K562 (cell line): ENCODE data around the gene ZFPM1. TPM values are rescaled to one million over a fixed set of nuclear protein-coding genes. Genes with fewer than 3 reads are reported as not detected.

ENCODE experiments used
- ATAC-seq: fragments of 200-7000 bp; cut with Tn5 transposase; 3 replicates; pipeline ENCODE4 v1.9.1; 2020; ENCODE audit warnings: moderate library complexity
- BruUV-seq: library from RNA; stranded (reverse); fragments of 400-500 nt; replicated peaks from 2 replicates; lab custom pipeline; 2021; lab: Mats Ljungman, UMichigan
- CTCF ChIA-PET: fragments of 300-600 bp; formaldehyde crosslinking; extraction: SDS; loops from one replicate; lab custom pipeline; 2021; ENCODE audit warnings: low intra/inter-chr PET ratio; lab: Yijun Ruan, JAX
- POLR2A ChIA-PET: fragments of 300-600, 350-650 bp; sonication (Branson Sonifier 250); formaldehyde crosslinking; extraction: SDS; loops from one replicate; lab custom pipeline; 2021; ENCODE audit warnings: antibody characterized with exemption, inconsistent platforms; lab: Yijun Ruan, JAX
- DNase-seq, 4 experiments: peaks; one replicate each; pipeline versions ENCODE4 v3.0.0 to v3.0.0-alpha.2; 2011 to 2018; ENCODE audit warnings: low spot score in 3 of 4, mixed read lengths in 3 of 4; ENCODE audit errors: extremely low read depth in 1 of 4
- FAIRE-seq: peaks from 2 replicates; lab custom pipeline; 2011; peaks lifted over from hg19 to GRCh38; lab: Jason Lieb, UNC
- H2AFZ ChIP-seq: 2 replicates; pipeline ENCODE4 v1.6.0; 2011; ENCODE audit warnings: low read depth, low read length, control low read depth, inconsistent platforms
- H3K27ac ChIP-seq: fragments of 200-600 bp; 3 replicates; pipeline ENCODE4 v1.8.0; 2011; ENCODE audit warnings: low read depth, mild to moderate bottlenecking, control low read depth, inconsistent platforms, low read length, moderate library complexity, mixed read lengths; ENCODE audit errors: extremely low read depth
- H3K27me3 ChIP-seq, 2 experiments: fragments of 300-600 bp in 1 of 2; 2 replicates in 1 of 2; 3 replicates in 1 of 2; pipeline versions ENCODE4 v1.6.0 to v1.8.0; 2011; ENCODE audit warnings: inconsistent platforms in 2 of 2, low read length in 2 of 2, mild to moderate bottlenecking in 1 of 2, mixed read lengths in 1 of 2, moderate library complexity in 1 of 2; ENCODE audit not compliant: control insufficient read depth in 2 of 2, insufficient read depth in 2 of 2
- H3K36me3 ChIP-seq: fragments of 300-600 bp; 3 replicates; pipeline ENCODE4 v1.8.0; 2011; ENCODE audit warnings: mild to moderate bottlenecking, low read length, inconsistent platforms; ENCODE audit not compliant: control insufficient read depth, insufficient read depth
- H3K4me1 ChIP-seq, 2 experiments: fragments of 200-600 bp in 1 of 2; replicated peaks in 1 of 2; 2 replicates in 1 of 2; 3 replicates in 1 of 2; pipeline versions ENCODE4 v1.5.1 to v1.8.0; 2011; ENCODE audit warnings: inconsistent platforms in 2 of 2, low read length in 2 of 2, mild to moderate bottlenecking in 1 of 2, mixed read lengths in 1 of 2, moderate library complexity in 1 of 2; ENCODE audit not compliant: control insufficient read depth in 2 of 2, insufficient read depth in 2 of 2
- H3K4me2 ChIP-seq: 2 replicates; pipeline ENCODE4 v1.6.1; 2011; ENCODE audit warnings: low read length, control low read depth, inconsistent platforms, mixed read lengths; ENCODE audit not compliant: insufficient read depth
- H3K4me3 ChIP-seq: fragments of 200-600 bp; sonication (generic), shearing (Covaris generic); 2 replicates; pipeline ENCODE4 v1.5.1; 2016; ENCODE audit warnings: control low read depth, inconsistent platforms
- H3K79me2 ChIP-seq: fragments of 200-600 bp; 3 replicates; pipeline ENCODE4 v1.8.0; 2011; ENCODE audit warnings: low read length, inconsistent platforms; ENCODE audit not compliant: control insufficient read depth, insufficient read depth
- H3K9ac ChIP-seq, 2 experiments: 2 replicates each; pipeline versions ENCODE4 v1.6.0 to v1.6.1; 2011; ENCODE audit warnings: low read depth in 2 of 2, low read length in 2 of 2, control low read depth in 1 of 2, inconsistent platforms in 1 of 2, mild to moderate bottlenecking in 1 of 2, mixed read lengths in 1 of 2; ENCODE audit not compliant: insufficient read depth in 1 of 2
- H3K9me1 ChIP-seq: one replicate; pipeline ENCODE4 v1.6.0; 2011; ENCODE audit warnings: inconsistent platforms, mild to moderate bottlenecking, low read length, moderate library complexity; ENCODE audit not compliant: control insufficient read depth, insufficient read depth
- H3K9me3 ChIP-seq: replicated peaks from 2 replicates; pipeline ENCODE4 v1.5.1; 2011; ENCODE audit warnings: low read depth, low read length, inconsistent platforms; ENCODE audit not compliant: control insufficient read depth, insufficient read depth
- H4K20me1 ChIP-seq: replicated peaks from 2 replicates; pipeline ENCODE4 v1.6.1; 2011; ENCODE audit warnings: low read length, inconsistent platforms, mixed read lengths; ENCODE audit not compliant: control insufficient read depth, insufficient read depth
- EGR1 ChIP-seq: fragments of 450-650 bp; conservative IDR thresholded peaks from 2 replicates; pipeline ENCODE4 v1.6.1; 2017; ENCODE audit warnings: mild to moderate bottlenecking
- ESRRA ChIP-seq: fragments of 450-650 bp; IDR thresholded peaks from 2 replicates; pipeline ENCODE4 v1.6.1; 2014; ENCODE audit warnings: low read depth, mild to moderate bottlenecking, moderate library complexity, borderline replicate concordance
- GTF2A2 ChIP-seq: IDR thresholded peaks from 2 replicates; pipeline ENCODE4 v1.6.1; 2016; ENCODE audit warnings: mild to moderate bottlenecking, missing genetic modification characterization, missing compliant biosample characterization
- GTF2E2 ChIP-seq: fragments of 200-800 bp; sonication (Bioruptor generic); IDR thresholded peaks from 2 replicates; pipeline ENCODE4 v1.6.1; 2016; ENCODE audit warnings: missing genetic modification characterization, missing compliant biosample characterization
- KAT2B ChIP-seq: IDR thresholded peaks from one replicate; pipeline ENCODE4 v1.6.1; 2012; ENCODE audit warnings: low read depth, mild to moderate bottlenecking, control low read depth, inconsistent platforms, low read length, moderate library complexity
- PTBP1 ChIP-seq: fragments of 200-400 bp; formaldehyde crosslinking; IDR thresholded peaks from 2 replicates; pipeline ENCODE4 v1.6.1; 2017; ENCODE audit warnings: low read depth, low read length
- RCOR1 ChIP-seq, 2 experiments: IDR thresholded peaks; 2 replicates each; pipeline ENCODE4 v1.6.1; 2012; ENCODE audit warnings: low read depth in 2 of 2, low read length in 2 of 2, borderline replicate concordance in 1 of 2, improper control_type of control experiment in 1 of 2
- RNF2 ChIP-seq: sonication (generic); IDR thresholded peaks from 2 replicates; pipeline ENCODE4 v1.6.1; 2016
- SETDB1 ChIP-seq: IDR thresholded peaks from one replicate; pipeline ENCODE4 v1.6.1; 2012; ENCODE audit warnings: low read length, control low read depth, inconsistent platforms
- SMARCA5 ChIP-seq: fragments of 450-650 bp; IDR thresholded peaks from 2 replicates; pipeline ENCODE4 v1.6.1; 2016
- SRSF3 ChIP-seq: fragments of 200-400 bp; formaldehyde crosslinking; IDR thresholded peaks from 2 replicates; pipeline ENCODE4 v1.6.1; 2016; ENCODE audit warnings: mild to moderate bottlenecking, low read length, moderate library complexity; ENCODE audit not compliant: insufficient read depth
- XRCC3 ChIP-seq: fragments of 450-650 bp; IDR thresholded peaks from 2 replicates; pipeline ENCODE4 v1.6.1; 2017; ENCODE audit warnings: mild to moderate bottlenecking, moderate library complexity
- ZNF143 ChIP-seq: sonication (generic); formaldehyde crosslinking; IDR thresholded peaks from 2 replicates; pipeline ENCODE4 v1.9.0; 2022; ENCODE audit warnings: mild to moderate bottlenecking, missing genetic modification reagents
- WGBS: fragments of 100-300 bp; shearing (Covaris generic); methylation state at CpG from one replicate; pipeline ENCODE4 v1.1.6; 2016; ENCODE audit warnings: low coverage, mixed read lengths; ENCODE audit not compliant: insufficient coverage; ENCODE audit errors: missing lambda C conversion rate; 5-methylcytosine and 5-hydroxymethylcytosine counted together
- in situ Hi-C: fragments of 300-500 bp; cut with MboI; formaldehyde crosslinking; loops from 4 replicates; pipeline ENCODE4 v1.15.0; 2018; ENCODE audit warnings: inconsistent platforms, mixed read lengths
- intact Hi-C: fragments of 100-400 bp; cut with micrococcal nuclease; formaldehyde crosslinking; loops from 2 replicates; pipeline ENCODE4 v1.14.2; 2022
- polyA plus RNA-seq, 8 experiments: library from polyadenylated mRNA; depleted of rRNA in 4 of 8; stranded (reverse) in 5 of 8; unstranded in 3 of 8; fragments of >200 nt; fragmentation: Nextera tagmentation in 2 of 8; fragmentation: Illumina TruSeq in 1 of 8; extraction: Ambion mirVana in 2 of 8; extraction: Trizol in 1 of 8; gene quantifications; 2 replicates each; pipeline versions ENCODE4 v1.2.1 to v1.2.3, GENCODE V29; 2011 to 2014; ENCODE audit warnings: inconsistent platforms in 1 of 8, missing spikeins in 1 of 8
- total RNA-seq, 7 experiments: library from RNA; depleted of rRNA in 6 of 7; stranded (reverse); fragments of >200 nt in 6 of 7; fragmentation: Illumina TruSeq in 2 of 7; extraction: Trizol in 2 of 7; gene quantifications; 2 replicates each; pipeline versions ENCODE4 v1.2.1 to v1.2.3, GENCODE V29; 2011 to 2021; ENCODE audit warnings: low replicate concordance in 1 of 7
- TF ChIP-seq, protein P1 (sequence below): fragments of 200-800 bp; sonication (Bioruptor generic); IDR thresholded peaks from 2 replicates; pipeline ENCODE4 v1.6.1; 2017; ENCODE audit warnings: missing genetic modification characterization, missing compliant biosample characterization
- TF ChIP-seq, protein P2 (sequence below): IDR thresholded peaks from 2 replicates; pipeline ENCODE4 v1.6.1; 2014; ENCODE audit warnings: antibody characterized with exemption
- TF ChIP-seq, protein P3 (sequence below): sonication (generic); formaldehyde crosslinking; IDR thresholded peaks from 2 replicates; pipeline ENCODE4 v1.8.0; 2022; ENCODE audit warnings: mild to moderate bottlenecking, missing genetic modification reagents
- TF ChIP-seq, protein P4 (sequence below): sonication (generic); formaldehyde crosslinking; IDR thresholded peaks from 2 replicates; pipeline ENCODE4 v1.8.0; 2023; ENCODE audit warnings: mild to moderate bottlenecking, missing genetic modification reagents

Gene ZFPM1
- total and polyA plus RNA-seq, 9 of the 15 experiments (the other 6 are each of a cell fraction or from before 2014, with no cell fraction given): 0.03 to 35.9 (median 1.4) TPM

DNA sequence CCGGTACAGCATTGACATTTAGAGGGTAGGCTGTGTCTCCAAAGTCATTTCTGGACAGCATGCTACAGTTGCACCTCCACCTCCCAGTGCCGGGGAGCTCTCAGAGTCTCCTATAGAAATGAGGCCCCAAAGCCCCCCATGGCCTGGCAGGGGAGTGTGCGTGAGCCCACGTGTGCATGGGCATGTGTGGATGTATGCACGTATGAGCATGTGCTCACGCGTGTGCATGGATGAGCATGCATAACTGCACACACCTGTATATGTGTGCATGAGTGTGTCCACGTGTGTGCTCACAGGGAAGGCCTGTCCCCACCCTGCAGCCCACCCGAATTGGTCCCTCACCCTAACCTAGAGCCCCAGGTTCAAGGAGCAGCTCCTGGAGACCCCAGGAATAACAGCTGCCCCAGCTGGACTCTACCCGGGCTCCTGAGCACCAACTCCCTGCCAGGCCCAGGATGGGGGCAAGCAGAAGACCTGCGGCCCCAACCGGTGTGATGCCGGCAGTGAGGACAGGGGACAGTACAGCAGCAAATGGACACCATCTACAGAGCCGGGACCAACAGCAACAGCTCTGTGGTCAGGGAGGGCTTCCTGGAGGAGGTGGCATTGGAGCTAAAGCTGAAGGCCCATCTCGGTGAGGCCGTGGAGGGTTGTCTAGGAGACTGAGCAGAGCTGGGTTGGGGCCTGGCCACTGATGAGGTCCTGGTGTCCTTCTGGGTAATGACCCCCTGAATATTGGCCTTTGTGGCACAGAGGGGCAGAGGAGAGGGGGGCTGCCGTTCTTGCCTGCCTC lies 35.2 kb upstream of the ZFPM1 start:
- WGBS: 17% methylated on average over 16 of the region's 17 CpGs
- Histone ChIP-seq H3K36me3 (no peaks in the 10 kb centered on the region), H2AFZ (no peak overlapping the region), H3K9ac (no peak overlapping the region), H3K79me2 (no peaks in the 10 kb centered on the region), H3K4me2 (no peak overlapping the region), H3K27me3 (peaks cover 0 to 53% of the 10 kb centered on the region in 2 experiments; a peak in 2 of 5 replicates), H4K20me1 (peaks cover 14% of the 10 kb centered on the region), H3K9me3 (no peaks in the 10 kb centered on the region), H3K27ac (no peak overlapping the region), H3K9me1 (no peaks in the 10 kb centered on the region), H3K4me1 (peaks cover 3 to 51% of the 10 kb centered on the region in 2 experiments; a peak in 3 of 5 replicates), H3K4me3 (no peak overlapping the region)
- ChIA-PET POLR2A (interaction anchor here (0.6 to 0.7 kb wide), 3 partner anchors 9 to 37 kb away, joined by 3 to 4 read pairs (median 3); no protein-coding TSS in a partner anchor), CTCF (interaction anchor here (0.6 kb wide), 1 partner anchor 605 kb away, joined by 3 read pairs; no protein-coding TSS in a partner anchor)
- no peak for FAIRE-seq
- BruUV-seq: no TSS peak
- ATAC-seq: no peak
- DNase-seq: no peak
- in situ Hi-C loops: no loop called here
- intact Hi-C loops: no loop called here
- TF ChIP-seq EGR1: no peak
- TF ChIP-seq, protein P1, sequence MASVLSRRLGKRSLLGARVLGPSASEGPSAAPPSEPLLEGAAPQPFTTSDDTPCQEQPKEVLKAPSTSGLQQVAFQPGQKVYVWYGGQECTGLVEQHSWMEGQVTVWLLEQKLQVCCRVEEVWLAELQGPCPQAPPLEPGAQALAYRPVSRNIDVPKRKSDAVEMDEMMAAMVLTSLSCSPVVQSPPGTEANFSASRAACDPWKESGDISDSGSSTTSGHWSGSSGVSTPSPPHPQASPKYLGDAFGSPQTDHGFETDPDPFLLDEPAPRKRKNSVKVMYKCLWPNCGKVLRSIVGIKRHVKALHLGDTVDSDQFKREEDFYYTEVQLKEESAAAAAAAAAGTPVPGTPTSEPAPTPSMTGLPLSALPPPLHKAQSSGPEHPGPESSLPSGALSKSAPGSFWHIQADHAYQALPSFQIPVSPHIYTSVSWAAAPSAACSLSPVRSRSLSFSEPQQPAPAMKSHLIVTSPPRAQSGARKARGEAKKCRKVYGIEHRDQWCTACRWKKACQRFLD: no peak
- peak; percentile 39; the same call in 1 of the 2 replicates for TF ChIP-seq SMARCA5
- no peak for TF ChIP-seq ZNF143 (CRISPR knock-in tag)
- 0 out of 4 replicates have a peak, but pooled peaks of 1 of the 2 experiments have one; percentile 26 for TF ChIP-seq RCOR1 (IDR thresholded peaks at IDR 0.05; ENCODE audit: borderline replicate concordance in 1 of 2, low read depth in 2 of 2, low read length in 2 of 2)
- TF ChIP-seq, protein P2, sequence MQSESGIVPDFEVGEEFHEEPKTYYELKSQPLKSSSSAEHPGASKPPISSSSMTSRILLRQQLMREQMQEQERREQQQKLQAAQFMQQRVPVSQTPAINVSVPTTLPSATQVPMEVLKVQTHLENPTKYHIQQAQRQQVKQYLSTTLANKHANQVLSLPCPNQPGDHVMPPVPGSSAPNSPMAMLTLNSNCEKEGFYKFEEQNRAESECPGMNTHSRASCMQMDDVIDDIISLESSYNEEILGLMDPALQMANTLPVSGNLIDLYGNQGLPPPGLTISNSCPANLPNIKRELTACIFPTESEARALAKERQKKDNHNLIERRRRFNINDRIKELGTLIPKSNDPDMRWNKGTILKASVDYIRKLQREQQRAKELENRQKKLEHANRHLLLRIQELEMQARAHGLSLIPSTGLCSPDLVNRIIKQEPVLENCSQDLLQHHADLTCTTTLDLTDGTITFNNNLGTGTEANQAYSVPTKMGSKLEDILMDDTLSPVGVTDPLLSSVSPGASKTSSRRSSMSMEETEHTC: no peak
- no peak for TF ChIP-seq SRSF3
- TF ChIP-seq RNF2: no peak
- TF ChIP-seq SETDB1: no peak
- no peak for TF ChIP-seq GTF2E2
- no peak for TF ChIP-seq ESRRA
- TF ChIP-seq, protein P3, sequence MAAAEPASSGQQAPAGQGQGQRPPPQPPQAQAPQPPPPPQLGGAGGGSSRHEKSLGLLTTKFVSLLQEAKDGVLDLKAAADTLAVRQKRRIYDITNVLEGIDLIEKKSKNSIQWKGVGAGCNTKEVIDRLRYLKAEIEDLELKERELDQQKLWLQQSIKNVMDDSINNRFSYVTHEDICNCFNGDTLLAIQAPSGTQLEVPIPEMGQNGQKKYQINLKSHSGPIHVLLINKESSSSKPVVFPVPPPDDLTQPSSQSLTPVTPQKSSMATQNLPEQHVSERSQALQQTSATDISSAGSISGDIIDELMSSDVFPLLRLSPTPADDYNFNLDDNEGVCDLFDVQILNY (CRISPR knock-in tag): no peak
- TF ChIP-seq, protein P4, sequence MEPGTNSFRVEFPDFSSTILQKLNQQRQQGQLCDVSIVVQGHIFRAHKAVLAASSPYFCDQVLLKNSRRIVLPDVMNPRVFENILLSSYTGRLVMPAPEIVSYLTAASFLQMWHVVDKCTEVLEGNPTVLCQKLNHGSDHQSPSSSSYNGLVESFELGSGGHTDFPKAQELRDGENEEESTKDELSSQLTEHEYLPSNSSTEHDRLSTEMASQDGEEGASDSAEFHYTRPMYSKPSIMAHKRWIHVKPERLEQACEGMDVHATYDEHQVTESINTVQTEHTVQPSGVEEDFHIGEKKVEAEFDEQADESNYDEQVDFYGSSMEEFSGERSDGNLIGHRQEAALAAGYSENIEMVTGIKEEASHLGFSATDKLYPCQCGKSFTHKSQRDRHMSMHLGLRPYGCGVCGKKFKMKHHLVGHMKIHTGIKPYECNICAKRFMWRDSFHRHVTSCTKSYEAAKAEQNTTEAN (CRISPR knock-in tag): no peak
- no peak for TF ChIP-seq XRCC3
- TF ChIP-seq KAT2B: no peak
- peak; percentile 88 for TF ChIP-seq PTBP1
- no peak for TF ChIP-seq GTF2A2
